ENCODE measurements around the gene HHAT.

GRCh38 chr1:210328032-210328745 is 513 bp upstream of the HHAT start:
- no peak for TF ChIP-seq CTCF (IDR thresholded peaks at IDR 0.05; ENCODE audit: extremely low read depth in 1 of 2, insufficient read depth in 1 of 2, low read depth in 1 of 2, low read length in 2 of 2)
- no peak for TF ChIP-seq MAX (IDR thresholded peaks at IDR 0.05; ENCODE audit: insufficient read depth, insufficient read length)
- TF ChIP-seq POLR2AphosphoS5 (IDR thresholded peaks at IDR 0.05; ENCODE audit: insufficient read depth, low read depth, low read length), result no peak
- TF ChIP-seq POLR2A (IDR thresholded peaks at IDR 0.05; ENCODE audit: low read depth, low read length), result no peak
- no peak for TF ChIP-seq FOS (IDR thresholded peaks at IDR 0.05; ENCODE audit: borderline replicate concordance, insufficient read depth, low read length)
